Loucy (cell line): ENCODE data around the gene PCBD1.

Source experiments
- CTCF ChIP-seq: fragments of 200-600 bp; sonication (generic); conservative IDR thresholded peaks from 2 replicates; pipeline ENCODE4 v1.5.1; 2014; ENCODE audit warnings: mild to moderate bottlenecking, antibody characterized with exemption, low read length
- EZH2phosphoT487 ChIP-seq: fragments of 200-600 bp; IDR thresholded peaks from 2 replicates; pipeline ENCODE4 v1.6.1; 2018; ENCODE audit warnings: antibody characterized with exemption, mild to moderate bottlenecking, moderate library complexity, borderline replicate concordance

- TF ChIP-seq CTCF (no peak), EZH2phosphoT487 (no peak)
Observed at GRCh38 chr10:70908406-70909296, 20.3 kb upstream of the PCBD1 start.
